Measurements from ENCODE around the gene SHROOM1. TPM values are rescaled to one million over a fixed set of nuclear protein-coding genes. Genes with fewer than 3 reads are reported as not detected.

SHROOM1 gene
- total RNA-seq, 2 donors from 2014 or later: 62.1 to 364 TPM

- Histone ChIP-seq H3K27ac (peak overlapping the region; percentile 91 to 98), H3K4me1 (replicated peaks) (peaks cover 9% of the 10 kb centered on the region)
- intact Hi-C loops (cut with DNase I): no loop called here
Observed at GRCh38 chr5:132838516-132839282, 8.3 kb upstream of the SHROOM1 start.

GRCh38 chr5:132837868-132838267, 7.4 kb upstream of the SHROOM1 start:
- intact Hi-C loops (cut with DNase I): no loop called here
- Histone ChIP-seq H3K27me3 (replicated peaks; ENCODE audit: insufficient read depth) (no peaks in the 10 kb centered on the region), H3K9me3 (no peaks in the 10 kb centered on the region), H3K4me1 (replicated peaks) (peaks cover 9% of the 10 kb centered on the region), H3K27ac (peak overlapping the region; percentile 91 to 98), H3K36me3 (no peaks in the 10 kb centered on the region), H3K4me3 (no peak overlapping the region)
- peak; percentile 64 for DNase-seq (ENCODE audit: low spot score)
- WGBS: 42% methylated on average over 2 of the region's 2 CpGs
- TF ChIP-seq POLR2A (IDR thresholded peaks at IDR 0.05) (no peak), POLR2AphosphoS5 (IDR thresholded peaks at IDR 0.05) (peak; percentile 73)

More at GRCh38 chr5:132838516-132839282, 8.3 kb upstream of the SHROOM1 start:
- H3K4me3 ChIP-seq: no peak overlapping the region
- WGBS: 49% methylated on average over 3 of the region's 3 CpGs
- no peaks in the 10 kb centered on the region for H3K36me3 ChIP-seq
- no peaks in the 10 kb centered on the region for H3K9me3 ChIP-seq
- no peak for DNase-seq (ENCODE audit: low spot score)
- TF ChIP-seq POLR2AphosphoS5 (IDR thresholded peaks at IDR 0.05): no peak
- TF ChIP-seq, protein P1, sequence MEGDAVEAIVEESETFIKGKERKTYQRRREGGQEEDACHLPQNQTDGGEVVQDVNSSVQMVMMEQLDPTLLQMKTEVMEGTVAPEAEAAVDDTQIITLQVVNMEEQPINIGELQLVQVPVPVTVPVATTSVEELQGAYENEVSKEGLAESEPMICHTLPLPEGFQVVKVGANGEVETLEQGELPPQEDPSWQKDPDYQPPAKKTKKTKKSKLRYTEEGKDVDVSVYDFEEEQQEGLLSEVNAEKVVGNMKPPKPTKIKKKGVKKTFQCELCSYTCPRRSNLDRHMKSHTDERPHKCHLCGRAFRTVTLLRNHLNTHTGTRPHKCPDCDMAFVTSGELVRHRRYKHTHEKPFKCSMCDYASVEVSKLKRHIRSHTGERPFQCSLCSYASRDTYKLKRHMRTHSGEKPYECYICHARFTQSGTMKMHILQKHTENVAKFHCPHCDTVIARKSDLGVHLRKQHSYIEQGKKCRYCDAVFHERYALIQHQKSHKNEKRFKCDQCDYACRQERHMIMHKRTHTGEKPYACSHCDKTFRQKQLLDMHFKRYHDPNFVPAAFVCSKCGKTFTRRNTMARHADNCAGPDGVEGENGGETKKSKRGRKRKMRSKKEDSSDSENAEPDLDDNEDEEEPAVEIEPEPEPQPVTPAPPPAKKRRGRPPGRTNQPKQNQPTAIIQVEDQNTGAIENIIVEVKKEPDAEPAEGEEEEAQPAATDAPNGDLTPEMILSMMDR (IDR thresholded peaks at IDR 0.05): no peak
- TF ChIP-seq POLR2A (IDR thresholded peaks at IDR 0.05): no peak
- no peaks in the 10 kb centered on the region for H3K27me3 ChIP-seq (replicated peaks; ENCODE audit: insufficient read depth)

GRCh38 chr5:132836852-132837251, 6.4 kb upstream of the SHROOM1 start:
- H3K27ac ChIP-seq: peak overlapping the region; percentile 91 to 98
- 100% methylated on average over 1 of the region's 1 CpG for WGBS
- no peaks in the 10 kb centered on the region for H3K9me3 ChIP-seq
- no peaks in the 10 kb centered on the region for H3K36me3 ChIP-seq
- H3K27me3 ChIP-seq (replicated peaks; ENCODE audit: insufficient read depth): no peaks in the 10 kb centered on the region
- peaks cover 9% of the 10 kb centered on the region for H3K4me1 ChIP-seq (replicated peaks)
- H3K4me3 ChIP-seq: no peak overlapping the region
- TF ChIP-seq POLR2AphosphoS5 (IDR thresholded peaks at IDR 0.05) (no peak), POLR2A (IDR thresholded peaks at IDR 0.05) (no peak)
- TF ChIP-seq, protein P1 (IDR thresholded peaks at IDR 0.05): no peak
- no peak for DNase-seq (ENCODE audit: low spot score)
- intact Hi-C loops (cut with DNase I): no loop called here

DNA sequence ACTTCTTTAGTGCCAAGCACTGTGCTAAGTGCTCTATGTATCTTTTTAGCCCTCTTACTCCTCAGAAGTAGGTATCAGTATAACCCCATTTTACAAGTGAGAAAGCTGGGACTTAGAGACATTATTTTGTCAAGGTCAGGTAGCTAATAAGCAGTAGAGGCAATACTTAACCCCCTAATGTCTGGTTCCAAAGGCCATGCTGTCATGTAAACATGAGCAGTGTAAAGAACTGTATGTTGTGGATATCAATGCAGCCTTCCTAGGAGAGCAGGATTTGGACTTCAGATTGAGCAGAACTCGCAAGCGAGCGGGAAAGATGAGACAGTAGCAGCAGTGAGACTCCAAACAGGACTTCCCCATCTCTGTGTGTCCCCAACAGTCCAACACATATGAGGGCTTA, 3.6 kb upstream of the SHROOM1 start:
- Histone ChIP-seq H3K9me3 (no peaks in the 10 kb centered on the region), H3K4me1 (replicated peaks) (peaks cover 9% of the 10 kb centered on the region), H3K27me3 (replicated peaks; ENCODE audit: insufficient read depth) (no peaks in the 10 kb centered on the region), H3K27ac (no peak overlapping the region), H3K36me3 (no peaks in the 10 kb centered on the region), H3K4me3 (no peak overlapping the region)
- WGBS: 98% methylated on average over 3 of the region's 3 CpGs
- intact Hi-C loops (cut with DNase I): loop anchor here (5.0 kb wide), 1 partner anchor 33 kb away; the partner anchor contains the start of genes GDF9 and UQCRQ
- DNase-seq (ENCODE audit: low spot score): no peak
- TF ChIP-seq, protein P1 (IDR thresholded peaks at IDR 0.05): no peak
- TF ChIP-seq POLR2A (IDR thresholded peaks at IDR 0.05): no peak
- no peak for TF ChIP-seq POLR2AphosphoS5 (IDR thresholded peaks at IDR 0.05)

DNA sequence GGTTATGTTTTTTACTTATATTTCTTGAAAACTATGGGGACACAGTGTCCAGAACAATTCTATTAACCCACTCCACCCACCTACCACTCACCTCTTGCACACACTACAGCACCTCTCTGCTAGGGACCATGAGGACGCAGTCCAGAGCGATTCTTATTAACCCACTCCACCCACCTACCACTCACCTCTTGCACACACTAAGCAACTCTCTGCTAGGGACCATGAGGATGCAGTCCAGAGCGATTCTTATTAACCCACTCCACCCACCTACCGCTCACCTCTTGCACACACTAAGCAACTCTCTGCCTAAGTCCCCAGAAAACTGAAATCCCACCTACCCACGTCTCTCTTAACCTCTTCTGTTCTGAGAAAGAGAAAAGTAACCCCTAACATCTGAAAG, 2.2 kb upstream of the SHROOM1 start:
- no peaks in the 10 kb centered on the region for H3K36me3 ChIP-seq
- intact Hi-C loops (cut with DNase I): loop anchor here (5.0 kb wide), 1 partner anchor 35 kb away; the partner anchor contains the start of genes GDF9 and UQCRQ
- 91% methylated on average over 5 of the region's 5 CpGs for WGBS

More for the DNA sequence above, 2.2 kb upstream of the SHROOM1 start:
- no peaks in the 10 kb centered on the region for H3K9me3 ChIP-seq
- no peaks in the 10 kb centered on the region for H3K27me3 ChIP-seq (replicated peaks; ENCODE audit: insufficient read depth)
- no peak for DNase-seq (ENCODE audit: low spot score)
- H3K4me3 ChIP-seq: no peak overlapping the region
- TF ChIP-seq POLR2AphosphoS5 (IDR thresholded peaks at IDR 0.05): no peak
- TF ChIP-seq POLR2A (IDR thresholded peaks at IDR 0.05): no peak
- TF ChIP-seq, protein P1 (IDR thresholded peaks at IDR 0.05): no peak
- peaks cover 8% of the 10 kb centered on the region for H3K4me1 ChIP-seq (replicated peaks)
- no peak overlapping the region for H3K27ac ChIP-seq

Measured in prostate gland (tissue), 2 donors.